ENCODE measurements around the gene PTCSC3.

PTCSC3 gene

DNA sequence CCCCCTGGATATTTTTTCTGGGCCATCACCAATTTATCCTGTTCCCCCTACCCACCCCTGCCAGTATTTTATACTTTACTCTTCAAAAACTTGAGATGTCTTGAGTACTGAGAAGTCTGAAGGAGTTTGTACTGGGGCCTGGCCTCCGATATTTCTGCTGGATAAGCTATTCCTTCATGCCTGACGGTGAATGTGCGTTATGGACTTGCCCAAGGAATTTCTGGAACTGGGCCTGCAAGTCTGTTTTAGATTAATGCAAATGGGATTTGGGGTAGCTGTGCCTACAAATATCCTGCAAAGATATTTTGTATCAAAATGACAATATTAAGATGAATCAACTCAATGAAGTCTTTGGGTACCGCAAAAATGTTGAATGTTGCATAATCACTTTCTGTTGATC, at the start of gene PTCSC3:
PTCSC3 (minus strand) TSS at position 199 of the 400 bp plus-strand sequence.
- Mint-ChIP-seq H3K36me3 (no peaks in the 10 kb centered on the region), H3K27ac (no peak within 1 kb of the TSS), H3K4me3 (no peak within 1 kb of the TSS), H3K4me1 (no peaks in the 10 kb centered on the region), H3K27me3 (peaks cover 3% of the 10 kb centered on the region), H3K9me3 (no peaks in the 10 kb centered on the region)

DNA sequence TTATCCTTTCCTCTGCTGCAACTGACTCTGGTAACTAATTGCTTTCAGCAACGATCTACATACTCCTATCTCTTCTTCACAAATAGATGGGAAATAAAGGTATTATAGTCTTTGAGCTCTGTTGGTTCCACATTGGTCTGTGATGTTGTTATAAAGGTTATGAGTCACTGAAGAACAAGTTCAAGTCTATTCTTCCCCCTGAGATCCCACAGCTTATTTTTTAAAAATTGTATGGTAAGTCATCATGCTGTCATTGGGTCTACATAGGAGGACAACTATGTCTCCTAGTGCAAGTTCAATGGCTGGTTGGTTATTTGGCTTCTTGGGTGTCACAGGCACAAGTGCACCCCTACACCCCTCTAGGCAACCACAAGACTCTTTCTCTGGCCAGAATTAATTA, 49.6 kb upstream of the PTCSC3 start:
- peaks cover 6% of the 10 kb centered on the region for H3K27me3 Mint-ChIP-seq
- H3K9me3 Mint-ChIP-seq, result no peaks in the 10 kb centered on the region
- H3K4me1 Mint-ChIP-seq, result no peaks in the 10 kb centered on the region
- H3K4me3 Mint-ChIP-seq, result no peak overlapping the region
- H3K36me3 Mint-ChIP-seq, result no peaks in the 10 kb centered on the region
- no peak overlapping the region for H3K27ac Mint-ChIP-seq

DNA sequence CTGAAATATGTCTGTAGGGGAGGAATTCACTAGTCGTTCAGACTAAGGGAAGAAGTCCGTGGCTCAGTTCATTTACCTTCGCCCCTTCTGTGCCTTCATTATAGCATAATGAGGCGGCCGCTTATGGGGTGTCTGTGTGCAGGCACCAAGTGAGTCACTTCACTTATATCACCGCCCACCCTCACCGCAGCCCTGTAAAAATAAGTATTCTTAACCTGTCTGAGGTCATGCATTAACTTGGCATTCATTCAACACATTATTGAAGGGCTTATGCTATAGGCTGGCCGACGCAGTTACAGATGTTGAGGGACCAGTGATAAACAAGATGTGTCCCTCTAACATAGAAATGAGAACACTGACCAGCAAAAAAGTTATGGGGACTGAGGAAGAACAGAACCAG, 47.7 kb upstream of the PTCSC3 start:
- Mint-ChIP-seq H3K4me3 (no peak overlapping the region), H3K27me3 (peaks cover 5% of the 10 kb centered on the region), H3K4me1 (no peaks in the 10 kb centered on the region), H3K9me3 (no peaks in the 10 kb centered on the region), H3K27ac (no peak overlapping the region), H3K36me3 (no peaks in the 10 kb centered on the region)

DNA sequence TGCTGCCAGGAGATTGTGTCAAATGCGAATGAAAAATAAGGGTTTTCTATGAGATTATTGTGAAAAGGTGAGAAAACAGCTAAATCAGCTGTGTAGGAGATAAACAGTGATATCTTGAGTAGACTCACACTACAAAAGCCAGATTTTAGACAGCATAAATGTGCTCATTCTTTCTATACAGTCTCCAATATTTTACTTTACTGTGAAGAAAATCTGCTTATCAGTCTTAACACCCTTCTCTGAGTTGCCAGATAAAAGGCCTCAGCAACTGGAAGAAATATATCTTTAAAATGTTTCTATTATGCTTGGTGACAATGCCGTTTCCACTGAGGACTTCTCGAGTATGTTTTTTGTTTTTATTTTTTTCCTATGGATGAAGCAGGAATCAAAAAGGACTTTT, 47.0 kb upstream of the PTCSC3 start:
- H3K4me1 Mint-ChIP-seq, result no peaks in the 10 kb centered on the region
- no peaks in the 10 kb centered on the region for H3K36me3 Mint-ChIP-seq
- H3K27ac Mint-ChIP-seq, result no peak overlapping the region
- no peaks in the 10 kb centered on the region for H3K9me3 Mint-ChIP-seq
- H3K27me3 Mint-ChIP-seq, result peaks cover 3% of the 10 kb centered on the region
- H3K4me3 Mint-ChIP-seq, result no peak overlapping the region

DNA sequence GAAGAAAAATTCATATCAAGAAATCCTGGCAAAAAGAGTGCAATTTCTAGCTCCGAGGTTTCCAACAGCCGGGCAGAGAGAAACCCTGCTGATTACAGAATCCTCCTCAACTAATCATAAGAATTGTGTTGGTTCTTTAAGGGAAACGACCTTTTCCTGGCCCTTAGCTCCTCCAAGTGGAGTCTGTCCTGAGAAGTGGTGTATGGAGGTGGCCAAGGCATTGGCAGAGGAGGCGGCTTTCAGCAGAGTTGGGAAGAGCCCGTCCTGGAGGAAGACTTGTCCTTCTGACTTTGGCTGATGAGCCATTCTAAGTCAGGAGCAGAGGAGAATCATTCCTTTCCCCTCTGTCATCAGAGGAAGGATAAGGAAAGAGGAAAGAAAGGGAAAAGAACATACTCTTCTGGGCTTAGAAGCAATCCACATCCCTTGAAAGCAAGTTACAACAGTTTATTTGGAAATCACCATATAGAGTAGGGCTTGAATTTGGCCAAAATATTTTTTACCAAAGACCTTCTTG, 46.5 kb upstream of the PTCSC3 start:
- no peaks in the 10 kb centered on the region for H3K9me3 Mint-ChIP-seq
- no peaks in the 10 kb centered on the region for H3K36me3 Mint-ChIP-seq
- no peak overlapping the region for H3K27ac Mint-ChIP-seq
- no peak overlapping the region for H3K4me3 Mint-ChIP-seq
- no peaks in the 10 kb centered on the region for H3K4me1 Mint-ChIP-seq
- no peaks in the 10 kb centered on the region for H3K27me3 Mint-ChIP-seq

DNA sequence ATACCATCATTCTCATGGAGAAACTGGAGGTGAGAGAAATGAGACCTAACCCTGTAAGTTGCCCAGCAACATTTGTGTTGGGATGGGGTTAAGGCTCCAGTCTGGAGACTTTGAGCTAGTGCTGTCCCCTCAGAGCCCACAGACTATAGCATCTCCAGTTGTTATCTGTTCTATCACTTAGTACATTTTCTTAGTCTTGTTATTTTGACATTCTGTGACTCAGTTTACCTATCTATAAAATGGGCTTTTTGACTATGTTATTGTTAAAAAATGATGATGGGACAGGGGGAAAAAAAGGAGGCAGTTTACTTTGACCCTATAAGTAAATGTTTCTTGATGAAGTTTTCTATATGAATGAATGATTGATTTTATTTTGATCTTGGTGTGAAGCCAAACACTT, 45.8 kb upstream of the PTCSC3 start:
- H3K4me1 Mint-ChIP-seq, result no peaks in the 10 kb centered on the region
- no peak overlapping the region for H3K27ac Mint-ChIP-seq
- H3K4me3 Mint-ChIP-seq, result no peak overlapping the region
- H3K9me3 Mint-ChIP-seq, result no peaks in the 10 kb centered on the region
- H3K36me3 Mint-ChIP-seq, result no peaks in the 10 kb centered on the region
- H3K27me3 Mint-ChIP-seq, result peaks cover under 1% of the 10 kb centered on the region

DNA sequence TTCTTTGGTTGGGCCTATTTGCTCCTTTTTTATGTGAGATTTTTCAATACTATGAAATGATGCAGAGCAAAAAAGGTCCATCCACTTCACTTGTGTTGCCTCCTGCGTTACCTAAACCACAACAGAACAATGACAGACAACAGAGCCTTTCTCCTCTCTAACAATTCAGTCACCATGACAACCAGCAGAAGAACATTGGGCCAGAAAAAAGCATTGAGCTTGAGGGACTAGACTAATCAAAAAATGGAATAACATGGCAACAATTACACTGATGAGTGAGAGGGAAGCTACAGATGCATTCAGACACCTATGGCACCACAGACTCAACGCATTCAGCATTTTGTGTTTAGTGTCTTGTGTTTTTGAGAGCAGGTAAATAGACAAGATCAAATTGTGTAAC, 44.6 kb upstream of the PTCSC3 start:
- no peaks in the 10 kb centered on the region for H3K9me3 Mint-ChIP-seq
- H3K4me3 Mint-ChIP-seq, result no peak overlapping the region
- H3K4me1 Mint-ChIP-seq, result no peaks in the 10 kb centered on the region
- H3K36me3 Mint-ChIP-seq, result no peaks in the 10 kb centered on the region
- H3K27me3 Mint-ChIP-seq, result peaks cover 6% of the 10 kb centered on the region
- H3K27ac Mint-ChIP-seq, result no peak overlapping the region

DNA sequence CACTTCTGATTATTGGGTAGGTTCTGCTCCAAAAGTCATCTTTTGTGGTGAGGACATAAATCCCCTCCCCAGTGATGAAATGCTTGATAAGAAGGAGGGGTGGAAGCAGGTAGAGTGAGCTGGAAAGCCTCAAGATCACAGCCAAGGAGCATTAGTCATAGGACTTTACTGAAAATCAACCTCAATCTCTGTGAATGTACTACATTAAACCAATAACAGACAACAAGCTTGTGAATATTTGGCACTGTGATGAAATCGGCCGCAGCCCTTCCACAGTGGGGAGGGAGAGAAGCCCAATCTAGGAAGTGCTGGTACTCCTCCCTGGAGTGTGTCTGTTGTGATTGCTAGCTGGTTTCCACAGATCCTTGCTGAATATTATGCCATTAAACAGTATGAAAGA, 41.2 kb upstream of the PTCSC3 start:
- H3K9me3 Mint-ChIP-seq, result no peaks in the 10 kb centered on the region
- peaks cover 13% of the 10 kb centered on the region for H3K27me3 Mint-ChIP-seq
- H3K4me3 Mint-ChIP-seq, result no peak overlapping the region
- no peaks in the 10 kb centered on the region for H3K36me3 Mint-ChIP-seq
- H3K4me1 Mint-ChIP-seq, result no peaks in the 10 kb centered on the region
- H3K27ac Mint-ChIP-seq, result no peak overlapping the region

DNA sequence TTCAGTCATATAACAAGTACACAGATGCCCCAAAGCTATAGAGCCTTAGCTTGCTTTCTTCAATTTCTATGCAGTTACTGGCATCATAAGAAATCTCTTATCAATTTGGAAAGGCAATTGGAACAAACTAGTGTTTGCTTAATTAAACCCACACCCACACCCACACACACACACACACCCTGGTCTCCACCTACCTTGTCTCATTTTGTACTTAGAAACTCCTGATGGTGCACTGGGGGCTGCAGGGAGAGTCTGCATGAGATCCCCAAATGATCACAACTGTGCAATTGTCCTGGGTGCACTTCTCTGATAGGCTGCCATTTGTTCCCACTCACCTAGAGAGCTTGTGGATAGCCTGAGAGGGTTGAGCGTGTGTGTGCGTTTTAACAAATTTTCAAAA, 40.5 kb upstream of the PTCSC3 start:
- H3K9me3 Mint-ChIP-seq, result no peaks in the 10 kb centered on the region
- peaks cover 15% of the 10 kb centered on the region for H3K27me3 Mint-ChIP-seq
- no peaks in the 10 kb centered on the region for H3K4me1 Mint-ChIP-seq
- no peaks in the 10 kb centered on the region for H3K36me3 Mint-ChIP-seq
- no peak overlapping the region for H3K27ac Mint-ChIP-seq
- no peak overlapping the region for H3K4me3 Mint-ChIP-seq

DNA sequence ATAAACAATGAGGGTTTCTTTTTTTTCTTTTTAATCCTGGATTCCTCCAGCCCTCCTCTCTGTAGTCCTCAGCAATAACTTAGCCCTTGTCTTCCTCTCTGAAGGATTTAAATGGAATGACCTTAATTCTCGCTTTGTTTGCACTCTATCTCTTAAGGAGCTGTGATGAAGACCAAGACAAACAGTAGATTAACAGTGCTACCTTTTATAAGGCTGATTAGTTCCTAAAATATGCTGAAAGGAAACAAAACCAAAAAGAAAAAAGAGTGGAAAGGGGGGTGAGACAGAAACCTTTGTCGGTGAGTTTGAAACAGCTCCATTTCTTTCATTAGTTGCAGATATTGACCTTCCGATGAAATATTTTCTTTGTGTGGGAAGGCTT, 38.7 kb upstream of the PTCSC3 start:
- H3K4me1 Mint-ChIP-seq, result no peaks in the 10 kb centered on the region
- peaks cover 19% of the 10 kb centered on the region for H3K27me3 Mint-ChIP-seq
- no peaks in the 10 kb centered on the region for H3K36me3 Mint-ChIP-seq

DNA sequence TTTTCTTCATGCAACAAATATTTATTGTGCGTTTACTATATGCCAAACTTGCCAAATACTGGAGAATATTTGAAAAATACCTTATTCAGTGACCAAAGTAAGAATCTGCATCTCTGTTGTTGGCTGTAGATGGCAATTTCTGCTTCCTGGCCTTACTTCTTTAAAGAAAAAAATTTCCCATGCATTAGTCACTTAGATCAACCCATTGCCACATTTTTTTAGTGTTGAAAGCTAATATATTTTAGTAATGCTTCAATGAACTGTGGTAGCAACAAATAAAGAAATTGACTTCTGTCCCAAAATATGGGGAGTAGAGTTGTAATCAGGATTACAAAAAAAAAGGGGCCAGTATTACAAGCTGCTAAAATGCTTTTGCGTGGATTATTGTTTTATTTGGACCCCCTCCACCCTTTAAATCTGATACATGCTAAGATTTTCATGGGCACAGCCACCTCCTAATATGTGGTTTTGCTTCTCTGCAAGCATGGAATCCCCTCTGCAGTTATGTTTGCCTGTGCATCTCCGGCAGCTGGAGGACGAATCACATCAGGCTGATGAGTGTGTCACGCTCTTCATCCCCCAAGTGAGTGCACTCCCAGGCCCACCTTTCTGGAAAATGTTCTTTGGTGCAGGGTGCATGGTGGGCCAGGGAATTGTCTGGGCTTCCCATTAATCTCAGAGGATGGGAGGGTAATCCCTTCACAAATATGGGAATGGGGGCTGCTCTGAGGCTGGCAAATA, 38.1 kb upstream of the PTCSC3 start:
- Mint-ChIP-seq H3K27ac (no peak overlapping the region), H3K9me3 (no peaks in the 10 kb centered on the region), H3K27me3 (peaks cover 19% of the 10 kb centered on the region), H3K4me3 (no peak overlapping the region), H3K36me3 (no peaks in the 10 kb centered on the region), H3K4me1 (no peaks in the 10 kb centered on the region)

More for the DNA sequence above, 38.7 kb upstream of the PTCSC3 start:
- no peak overlapping the region for H3K27ac Mint-ChIP-seq
- no peak overlapping the region for H3K4me3 Mint-ChIP-seq
- H3K9me3 Mint-ChIP-seq, result no peaks in the 10 kb centered on the region

DNA sequence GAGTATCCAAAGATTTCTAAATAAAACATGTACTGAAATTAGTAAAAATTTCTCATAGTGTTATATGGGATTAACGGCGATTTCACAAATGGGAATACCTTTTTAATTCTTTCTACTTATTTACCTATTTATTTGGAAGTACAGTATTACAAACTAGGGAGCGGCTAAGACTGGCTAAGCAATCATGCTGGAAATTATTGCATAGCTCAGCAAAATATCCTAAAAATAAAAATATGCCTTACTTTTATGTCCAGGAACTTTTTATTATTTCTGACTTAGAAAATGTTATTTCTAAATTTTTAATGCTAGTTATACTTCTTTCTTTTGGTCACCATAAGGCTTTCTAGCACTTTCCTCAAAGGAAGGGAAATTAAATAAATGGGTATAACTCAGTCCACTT, 36.5 kb upstream of the PTCSC3 start:
- Mint-ChIP-seq H3K4me3 (no peak overlapping the region), H3K9me3 (no peaks in the 10 kb centered on the region), H3K4me1 (no peaks in the 10 kb centered on the region), H3K27me3 (peaks cover 19% of the 10 kb centered on the region), H3K27ac (no peak overlapping the region), H3K36me3 (no peaks in the 10 kb centered on the region)

DNA sequence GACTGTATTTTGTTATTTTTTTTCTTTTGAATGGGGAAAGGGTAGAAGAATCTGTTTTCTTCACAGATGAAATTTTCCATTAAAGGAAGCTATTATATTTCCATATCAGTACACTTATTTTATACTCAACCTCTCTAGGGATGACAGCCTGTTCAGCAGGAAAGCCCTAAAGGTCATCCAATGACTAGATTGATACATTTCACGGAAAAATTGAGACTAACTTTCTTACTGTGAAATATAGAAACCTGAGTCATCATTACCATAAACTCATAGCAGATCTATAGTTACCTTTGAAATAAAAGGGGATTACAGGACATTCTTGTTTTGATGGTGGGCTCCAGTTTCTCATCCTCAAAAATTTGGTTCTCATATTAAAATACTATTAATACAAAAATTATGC, 36.1 kb upstream of the PTCSC3 start:
- H3K27ac Mint-ChIP-seq, result no peak overlapping the region
- no peaks in the 10 kb centered on the region for H3K4me1 Mint-ChIP-seq
- H3K9me3 Mint-ChIP-seq, result no peaks in the 10 kb centered on the region
- H3K27me3 Mint-ChIP-seq, result peaks cover 19% of the 10 kb centered on the region
- H3K4me3 Mint-ChIP-seq, result no peak overlapping the region
- no peaks in the 10 kb centered on the region for H3K36me3 Mint-ChIP-seq

DNA sequence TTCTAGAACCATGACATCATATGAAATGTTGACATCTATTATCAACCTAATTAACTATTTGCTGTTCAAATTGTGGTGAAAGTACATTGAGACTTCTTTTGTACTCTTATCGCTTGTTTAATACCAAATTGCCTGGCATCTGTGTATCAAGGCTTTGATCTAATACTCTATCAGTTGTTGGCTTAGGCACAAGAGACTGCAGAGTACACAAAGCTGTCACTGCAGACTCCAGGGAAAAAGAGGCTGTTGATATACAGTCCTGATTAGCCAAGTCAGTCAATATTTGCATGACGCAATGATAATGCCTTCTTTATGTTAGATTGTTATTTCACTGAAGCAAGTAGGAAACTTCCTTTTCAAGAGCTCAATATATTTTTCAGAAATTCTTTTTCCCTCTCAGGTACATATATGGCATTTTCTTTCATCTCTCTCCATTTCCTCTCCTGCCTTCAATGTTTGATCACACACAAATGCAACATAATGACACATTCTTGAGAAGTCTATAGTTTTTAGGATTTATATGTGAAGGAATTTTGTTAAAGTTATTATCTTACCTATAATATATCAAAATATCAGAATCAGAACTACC, 32.3 kb upstream of the PTCSC3 start:
- no peaks in the 10 kb centered on the region for H3K36me3 Mint-ChIP-seq
- H3K4me3 Mint-ChIP-seq, result no peak overlapping the region
- peaks cover 7% of the 10 kb centered on the region for H3K27me3 Mint-ChIP-seq
- H3K4me1 Mint-ChIP-seq, result no peaks in the 10 kb centered on the region
- no peaks in the 10 kb centered on the region for H3K9me3 Mint-ChIP-seq
- H3K27ac Mint-ChIP-seq, result no peak overlapping the region

DNA sequence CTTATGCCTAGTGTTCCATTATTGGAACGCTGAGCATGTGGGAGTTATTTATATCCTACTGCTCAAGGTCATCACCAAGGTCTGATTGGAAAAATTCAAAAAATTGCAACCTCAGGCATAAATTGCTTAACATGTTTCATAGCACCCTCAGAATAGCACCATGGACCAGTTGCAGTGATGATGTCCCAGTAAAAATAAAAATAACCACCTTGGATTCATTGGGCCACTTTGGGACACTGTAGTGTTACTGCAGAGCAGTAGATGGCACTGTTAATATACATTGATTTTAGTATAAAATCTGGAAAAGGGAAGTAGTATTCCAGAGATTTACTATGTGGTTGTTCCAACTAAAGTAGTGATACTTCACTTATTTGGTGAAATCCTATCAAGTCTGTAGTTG, 31.0 kb upstream of the PTCSC3 start:
- Mint-ChIP-seq H3K4me1 (no peaks in the 10 kb centered on the region), H3K36me3 (no peaks in the 10 kb centered on the region), H3K27me3 (peaks cover 7% of the 10 kb centered on the region), H3K9me3 (peaks cover 7% of the 10 kb centered on the region), H3K4me3 (no peak overlapping the region), H3K27ac (no peak overlapping the region)

DNA sequence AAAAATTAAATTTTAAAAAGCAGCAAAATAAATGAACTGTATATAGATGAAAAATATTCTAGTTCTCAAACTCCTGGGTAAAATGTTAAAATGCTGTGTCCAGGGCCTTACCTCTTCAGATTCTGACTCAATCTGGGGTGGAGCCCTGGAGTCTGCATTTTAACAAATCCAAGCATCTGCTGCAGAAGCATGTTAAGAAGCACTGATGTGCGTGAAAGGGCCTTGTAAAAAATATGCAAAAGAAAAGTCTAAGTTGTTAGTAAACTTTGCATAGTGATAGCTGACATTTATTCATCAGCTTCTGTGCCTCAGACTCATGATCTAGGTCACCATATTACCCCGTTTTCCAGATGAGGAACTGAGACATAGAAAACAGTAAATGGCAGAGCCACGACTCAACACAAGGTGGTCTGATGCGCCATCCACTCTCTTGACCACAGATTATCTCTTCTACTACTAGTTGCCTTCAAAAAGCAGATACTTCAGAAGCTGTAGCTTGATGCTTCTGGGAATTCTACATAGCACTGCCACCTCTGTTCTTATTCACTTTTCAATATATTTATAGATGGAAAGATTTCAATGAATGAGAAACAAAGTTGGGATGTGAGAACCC, 28.0 kb upstream of the PTCSC3 start:
- no peak overlapping the region for H3K27ac Mint-ChIP-seq
- H3K9me3 Mint-ChIP-seq, result peaks cover 7% of the 10 kb centered on the region
- no peak overlapping the region for H3K4me3 Mint-ChIP-seq
- H3K36me3 Mint-ChIP-seq, result no peaks in the 10 kb centered on the region
- H3K27me3 Mint-ChIP-seq, result peaks cover 4% of the 10 kb centered on the region
- no peaks in the 10 kb centered on the region for H3K4me1 Mint-ChIP-seq

Measured in activated naive CD4-positive, alpha-beta T cell treated with anti-CD3 and anti-CD28 coated beads, Interleukin-2, amount 50 U/mL, for 24 hours (primary cell).